ENCODE measurements around the gene NUDT1.

Gene NUDT1

DNA sequence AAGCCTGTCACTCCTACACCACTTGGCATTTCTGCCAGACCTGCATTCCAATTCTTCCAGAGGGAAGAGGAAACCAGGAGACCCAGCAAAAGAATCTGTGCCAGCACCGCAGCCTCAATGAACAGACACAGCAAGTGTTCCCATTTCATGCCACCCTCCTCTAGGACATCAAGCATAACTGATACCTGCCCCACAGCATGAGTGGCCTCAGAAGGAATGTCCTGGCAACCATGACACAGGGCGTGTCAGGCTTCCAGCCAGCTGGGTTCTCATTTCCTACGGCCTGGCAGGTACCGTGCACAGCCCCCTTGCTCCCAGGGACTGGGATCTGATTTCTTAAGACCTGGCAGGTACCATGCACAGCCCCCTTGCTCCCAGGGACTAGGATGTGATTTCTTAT is 17.1 kb upstream of the NUDT1 start:
- no peak for DNase-seq (ENCODE audit: low read depth)

GRCh38 chr7:2225336-2225735 is 16.7 kb upstream of the NUDT1 start:
- no peak for DNase-seq (ENCODE audit: low read depth)

DNA sequence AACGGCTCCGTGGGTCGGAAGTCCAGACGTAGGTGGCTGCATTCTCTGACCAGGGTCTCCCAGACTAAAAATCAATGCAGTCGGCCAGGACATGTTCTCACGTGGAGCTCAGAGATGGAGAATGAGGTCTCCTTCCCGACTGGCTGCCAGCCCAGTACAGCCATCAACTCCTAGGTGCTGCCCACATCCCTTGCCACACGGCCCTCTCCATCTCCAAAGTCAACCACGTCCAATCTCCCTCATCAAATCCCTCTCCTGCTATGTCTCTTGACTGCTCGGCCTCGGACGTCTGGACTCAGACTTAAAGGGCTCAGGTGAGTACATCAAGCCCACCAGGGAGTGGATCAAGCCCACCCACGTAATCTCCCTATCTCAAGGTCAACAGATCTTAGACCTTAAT is 16.2 kb upstream of the NUDT1 start:
- DNase-seq (ENCODE audit: low read depth): no peak

DNA sequence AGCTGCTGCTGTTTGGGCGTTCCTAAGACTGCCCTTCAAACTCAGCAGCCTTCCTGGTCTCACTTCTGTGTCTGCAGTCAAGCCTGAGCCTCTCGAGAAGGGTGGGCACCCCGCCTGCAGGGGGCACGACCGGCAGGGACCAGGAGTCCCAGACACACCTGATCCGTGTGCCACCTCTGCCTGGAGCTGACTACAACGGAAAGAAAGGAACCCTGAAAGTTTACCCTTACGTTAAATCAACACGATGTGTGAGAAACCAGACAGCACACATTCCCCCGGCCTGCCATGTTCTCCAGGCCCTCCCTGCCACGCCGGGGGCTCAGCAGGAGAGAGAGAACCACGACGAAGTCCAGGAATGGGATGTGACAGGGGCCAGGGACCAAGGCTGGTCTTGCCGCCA is 14.3 kb upstream of the NUDT1 start:
- DNase-seq (ENCODE audit: low read depth): no peak

- DNase-seq (ENCODE audit: low read depth): no peak
Observed at GRCh38 chr7:2228921-2229320, 13.1 kb upstream of the NUDT1 start.

GRCh38 chr7:2229467-2229866 is 12.6 kb upstream of the NUDT1 start:
- no peak for DNase-seq (ENCODE audit: low read depth)

DNA sequence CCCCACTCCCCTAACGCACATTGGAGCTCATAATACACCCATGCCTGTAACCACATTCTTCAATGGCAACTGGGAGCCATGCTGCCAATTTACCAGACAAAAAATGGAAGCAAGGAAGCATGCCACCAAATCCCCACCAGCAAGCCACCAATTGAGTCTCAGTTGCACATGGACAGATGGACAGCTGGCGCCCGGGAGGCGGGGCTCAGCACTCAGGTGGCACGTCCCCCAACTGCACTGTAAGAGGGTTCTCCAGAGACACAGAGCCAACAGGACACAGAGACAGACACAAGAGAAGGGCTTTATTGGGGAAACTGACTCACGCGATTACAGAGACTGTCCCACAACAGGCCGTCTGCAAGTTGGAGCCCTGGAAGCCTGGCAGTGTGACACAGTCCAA is 11.8 kb upstream of the NUDT1 start:
- DNase-seq (ENCODE audit: low read depth): no peak

DNA sequence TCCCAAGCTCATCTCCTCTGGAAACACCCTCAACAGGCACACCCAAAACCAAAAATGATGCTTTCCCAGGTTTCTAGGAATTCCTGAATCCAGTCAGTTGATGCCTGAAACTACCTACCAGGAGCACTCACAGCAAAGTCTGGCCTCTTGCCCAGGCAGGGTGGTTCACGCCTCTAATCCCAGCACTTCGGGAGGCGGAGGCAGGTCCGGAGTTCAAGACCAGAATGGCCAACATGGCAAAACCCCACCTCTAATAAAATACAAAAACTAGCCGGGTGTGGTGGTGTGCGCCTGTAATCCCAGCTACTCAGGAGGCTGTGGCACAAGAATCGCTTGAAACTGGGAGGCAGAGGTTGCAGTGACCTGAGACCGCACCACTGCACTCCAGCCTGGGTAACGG is 11.1 kb upstream of the NUDT1 start:
- no peak for DNase-seq (ENCODE audit: low read depth)

DNA sequence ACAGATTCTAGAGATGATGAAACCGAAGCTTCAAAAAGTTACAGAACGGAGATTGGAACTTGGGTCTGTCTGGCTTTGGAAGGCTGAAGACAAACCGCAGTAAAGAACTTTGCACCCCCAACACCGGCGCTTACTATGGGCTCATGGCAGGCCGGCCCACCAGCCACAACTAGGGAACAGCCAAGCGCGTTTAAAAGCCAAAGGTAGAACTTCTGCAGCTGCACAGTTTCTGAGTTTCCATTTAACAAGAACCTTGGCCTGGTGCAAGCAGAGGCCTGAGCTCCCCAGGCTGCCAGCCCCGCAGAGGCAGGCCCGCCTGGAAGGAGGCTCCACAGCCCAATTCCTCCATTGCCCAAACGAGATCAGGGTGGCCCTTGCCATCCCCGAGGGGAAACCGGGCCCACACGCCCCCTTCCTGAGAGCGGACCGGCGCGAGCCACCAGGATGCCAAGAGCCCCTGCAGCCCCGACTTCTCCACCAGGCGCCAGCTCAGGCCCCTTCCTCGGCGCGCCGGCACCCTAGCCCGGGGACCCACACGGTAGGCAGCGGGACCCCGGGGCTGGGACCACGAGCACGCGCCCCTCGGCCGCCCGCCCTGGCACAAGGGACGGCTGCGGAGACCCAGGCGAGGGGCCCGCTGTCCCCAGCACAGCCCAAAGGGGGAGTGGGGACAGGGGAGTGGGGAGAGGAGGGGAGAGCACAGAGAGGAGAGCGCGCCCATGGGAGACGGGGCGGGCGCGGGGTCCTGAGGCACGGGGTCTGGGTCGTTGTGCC is 9.8 kb upstream of the NUDT1 start:
- peak; percentile 17 for DNase-seq (ENCODE audit: low read depth)

GRCh38 chr7:2232766-2233520 is 9.1 kb upstream of the NUDT1 start, which contains the start of gene MAD1L1:
Gene MAD1L1, minus strand, starts transcription at chr7:2232945. Its CDS starts 2,812 bp downstream, at chr7:2230133.
- peak; percentile 89 for DNase-seq (ENCODE audit: low read depth)

DNA sequence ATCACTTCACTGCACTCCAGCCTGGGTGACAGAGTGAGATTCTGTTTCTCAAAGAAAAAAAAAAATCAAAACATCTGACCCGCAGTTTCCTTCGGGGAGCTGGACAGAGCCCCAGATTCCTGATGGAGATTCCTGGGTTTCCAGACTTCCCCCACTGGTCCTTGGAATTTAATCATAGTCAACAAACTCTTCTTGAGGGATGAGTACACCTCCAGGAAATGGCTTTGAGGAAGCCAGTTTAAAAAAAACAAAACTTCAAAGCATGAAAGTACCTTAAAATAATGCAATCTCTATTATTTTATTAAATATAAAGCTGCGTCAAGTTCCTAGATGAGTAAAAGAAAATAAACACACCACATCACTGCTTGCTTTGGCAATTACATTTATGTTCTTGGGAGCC is 8.1 kb upstream of the NUDT1 start:
- peak; percentile 48 for DNase-seq (ENCODE audit: low read depth)

- DNase-seq (ENCODE audit: low read depth): no peak
Observed at GRCh38 chr7:2237109-2237602, 4.9 kb upstream of the NUDT1 start.

GRCh38 chr7:2239242-2239641 is 2.8 kb upstream of the NUDT1 start:
- DNase-seq (ENCODE audit: low read depth): no peak

DNA sequence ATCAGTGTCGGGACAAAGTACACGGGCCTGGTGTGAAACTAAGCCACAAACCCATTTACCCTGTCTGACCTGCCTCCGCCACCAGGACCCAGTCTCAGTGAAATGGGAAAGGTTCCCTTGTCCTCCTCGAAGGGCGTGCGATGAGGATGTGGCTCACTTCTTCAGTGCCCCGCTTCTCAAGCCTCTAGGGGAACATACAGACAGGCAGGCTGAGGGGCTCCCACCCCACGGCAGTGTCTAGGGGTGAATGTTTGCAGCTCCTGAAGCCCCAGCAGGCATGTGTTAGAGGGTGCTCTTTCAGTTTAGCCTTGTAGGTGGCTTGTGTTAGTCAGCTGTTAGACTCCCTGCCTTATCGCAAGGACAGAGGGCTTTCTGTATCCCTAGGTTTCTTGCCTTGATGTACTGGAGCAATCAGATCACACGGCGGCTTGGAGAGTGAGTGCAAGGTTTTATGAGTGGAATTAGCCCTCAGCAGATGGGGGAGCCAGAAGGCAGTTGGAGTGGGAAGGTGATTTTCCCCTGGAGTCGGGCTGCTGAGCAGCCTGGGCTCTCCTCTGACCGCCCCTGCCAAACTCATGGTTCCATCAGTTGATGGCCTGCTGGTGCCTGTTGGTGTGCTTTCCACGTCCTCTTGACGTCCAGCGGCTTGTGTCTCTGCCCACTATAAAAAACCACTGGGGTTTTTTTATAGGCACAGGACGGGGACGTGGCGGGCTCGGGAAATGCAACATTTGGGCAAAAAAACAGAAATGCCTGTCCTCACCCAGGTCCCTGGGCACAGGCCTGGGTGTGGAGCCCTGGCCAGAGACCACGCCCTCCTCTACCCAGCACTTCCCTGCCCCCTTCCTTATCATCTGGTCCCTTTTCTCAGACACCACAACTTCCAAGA is 759 bp downstream of the NUDT1 start:
- peak; percentile 41 for DNase-seq (ENCODE audit: low read depth)

GRCh38 chr7:2243458-2243857 is 1.4 kb downstream of the NUDT1 start:
- no peak for DNase-seq (ENCODE audit: low read depth)

DNA sequence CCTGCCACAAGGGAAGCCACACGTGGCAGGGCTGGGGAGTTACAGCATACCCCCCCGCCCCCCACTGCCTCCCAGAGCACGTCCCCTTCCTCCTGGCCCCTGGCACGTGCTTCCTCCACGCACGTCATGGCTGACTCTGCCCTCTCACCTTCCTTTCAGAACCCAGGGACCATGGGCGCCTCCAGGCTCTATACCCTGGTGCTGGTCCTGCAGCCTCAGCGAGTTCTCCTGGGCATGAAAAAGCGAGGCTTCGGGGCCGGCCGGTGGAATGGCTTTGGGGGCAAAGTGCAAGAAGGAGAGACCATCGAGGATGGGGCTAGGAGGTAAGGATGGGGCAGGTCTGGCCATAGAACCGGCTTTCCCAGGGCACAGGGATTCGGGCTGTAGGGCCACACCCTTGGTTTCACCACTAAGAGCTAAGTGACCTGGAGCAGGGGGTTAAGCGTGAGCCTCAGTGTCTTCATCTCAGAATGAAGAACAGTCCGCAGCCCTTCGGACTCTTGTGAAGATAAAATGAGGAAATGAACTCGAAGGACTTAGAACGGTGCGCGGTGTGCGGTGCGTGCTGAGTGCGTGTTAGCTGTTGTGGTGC is 2.5 kb downstream of the NUDT1 start:
- no peak for DNase-seq (ENCODE audit: low read depth)

DNA sequence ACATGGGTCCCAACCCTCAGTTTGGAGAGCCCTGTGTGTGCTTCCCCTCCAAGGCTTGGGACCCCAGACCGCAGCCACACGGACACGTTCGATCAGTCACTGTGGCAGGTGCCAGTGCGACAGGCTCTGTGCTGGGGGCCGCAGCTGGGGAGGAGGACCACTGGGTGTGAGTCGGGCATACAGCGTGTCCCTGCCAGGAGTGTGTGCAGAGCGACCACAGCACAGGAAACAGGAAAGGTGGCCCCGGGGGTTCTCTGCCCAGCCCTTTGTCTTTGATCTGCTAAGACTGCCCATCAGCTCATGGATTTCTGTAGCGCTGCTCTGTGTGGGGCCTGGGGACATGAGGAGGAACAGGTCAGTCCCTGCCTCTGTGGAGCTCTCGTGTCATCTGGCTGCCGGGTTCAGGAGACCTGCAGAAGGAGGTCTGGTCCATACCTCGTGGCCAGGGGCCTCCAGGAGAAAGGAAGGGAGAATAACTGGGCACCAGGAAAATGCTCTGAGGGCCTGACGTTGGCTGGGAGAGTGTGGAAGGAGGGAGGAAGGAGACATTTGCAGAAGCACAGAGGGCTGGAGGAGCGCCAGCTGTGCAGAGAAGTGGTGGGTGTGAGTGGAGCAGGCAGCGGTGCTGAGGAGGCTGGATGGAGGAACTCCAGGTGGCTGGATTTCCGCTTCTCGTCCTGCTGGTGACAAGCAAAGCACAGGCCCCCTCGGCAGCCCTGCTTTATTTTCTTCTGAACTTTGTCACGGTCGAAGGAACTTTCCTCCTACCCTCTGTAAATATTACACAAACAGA is 4.1 kb downstream of the NUDT1 start:
- DNase-seq (ENCODE audit: low read depth): peak; percentile 23

DNA sequence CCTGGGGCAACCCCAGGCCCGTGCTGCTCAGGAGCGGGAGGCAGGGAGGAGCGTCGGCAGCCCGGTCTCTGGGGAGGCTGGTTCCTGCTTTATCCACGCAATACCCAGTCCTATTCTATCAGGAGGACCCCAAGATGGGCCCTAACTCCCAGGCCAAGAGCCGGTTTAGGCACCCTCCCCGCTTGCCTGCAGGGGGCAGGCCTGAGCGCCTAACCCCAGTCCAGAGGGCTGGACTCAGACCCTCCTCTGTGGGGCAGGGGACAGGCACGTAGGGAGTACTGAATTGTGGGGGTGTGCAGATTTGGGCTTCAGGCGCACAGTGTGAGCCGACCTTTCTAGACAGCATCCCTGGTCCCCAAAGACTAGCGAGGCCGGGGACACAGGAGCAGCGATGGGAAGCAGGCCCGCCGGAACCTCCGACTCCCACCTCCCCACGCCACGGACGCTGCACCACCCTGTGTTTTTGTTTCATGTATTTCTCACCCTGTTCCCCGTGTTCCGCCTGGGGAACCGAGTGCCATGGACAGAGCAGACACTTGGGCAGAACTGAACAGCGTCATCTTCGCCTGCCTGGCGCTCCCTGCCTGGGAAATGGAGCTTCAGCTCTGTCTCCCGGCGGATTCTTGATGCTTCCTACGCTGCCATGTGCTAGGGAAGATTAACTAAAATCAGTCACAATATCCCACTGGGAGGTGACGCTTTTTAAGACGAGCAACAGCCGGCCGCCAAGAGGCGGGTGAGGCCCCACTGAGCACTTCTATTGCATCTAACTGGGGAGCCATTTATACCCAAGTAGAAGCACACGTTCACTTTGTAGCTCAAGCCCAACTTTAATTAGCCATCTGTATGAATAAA is 5.3 kb downstream of the NUDT1 start:
- DNase-seq (ENCODE audit: low read depth): peak; percentile 17

GRCh38 chr7:2248984-2249694 is 7.1 kb downstream of the NUDT1 start:
- peak; percentile 98 for DNase-seq (ENCODE audit: low read depth)
